Neuronal stem cell (in vitro differentiated cells): ENCODE results near the gene DZIP1.
A peak's percentile ranks its signal among the peaks of the same experiment; 100 is the strongest.

Experiments
- DNase-seq: peaks from one replicate; pipeline ENCODE4 v3.0.0-alpha.2; 2013; ENCODE audit warnings: low spot score
- H2AFZ ChIP-seq: one replicate; pipeline ENCODE4 v1.6.1; 2013; ENCODE audit warnings: mild to moderate bottlenecking, low read length, inconsistent platforms
- H2AK5ac ChIP-seq: 2 replicates; pipeline ENCODE4 v1.6.1; 2013; ENCODE audit warnings: low read depth, mild to moderate bottlenecking, inconsistent platforms, low read length, moderate library complexity, mixed read lengths
- H2BK120ac ChIP-seq: 2 replicates; pipeline ENCODE4 v1.6.1; 2013; ENCODE audit warnings: low read depth, mild to moderate bottlenecking, inconsistent platforms, low read length, moderate library complexity, mixed read lengths
- H2BK12ac ChIP-seq: one replicate; pipeline ENCODE4 v1.6.1; 2013; ENCODE audit warnings: low read length, inconsistent platforms
- H2BK15ac ChIP-seq: 2 replicates; pipeline ENCODE4 v1.6.1; 2013; ENCODE audit warnings: mild to moderate bottlenecking, low read length, inconsistent platforms, mixed read lengths
- H2BK5ac ChIP-seq: one replicate; pipeline ENCODE4 v1.6.1; 2013; ENCODE audit warnings: inconsistent platforms, mild to moderate bottlenecking, low read length, moderate library complexity
- H3K14ac ChIP-seq: one replicate; pipeline ENCODE4 v1.6.1; 2013; ENCODE audit warnings: low read length, inconsistent platforms
- H3K18ac ChIP-seq: 2 replicates; pipeline ENCODE4 v1.6.1; 2013; ENCODE audit warnings: low read length, inconsistent platforms
- H3K23ac ChIP-seq: 2 replicates; pipeline ENCODE4 v1.6.1; 2013; ENCODE audit warnings: low read depth, mild to moderate bottlenecking, mixed read lengths, low read length, inconsistent platforms; ENCODE audit not compliant: poor library complexity
- H3K27ac ChIP-seq: replicated peaks from 3 replicates; pipeline ENCODE4 v1.5.1; 2013; ENCODE audit warnings: low read length, inconsistent platforms
- H3K27me3 ChIP-seq, 3 experiments: 2 replicates each; pipeline ENCODE4 v1.6.1; 2013; ENCODE audit warnings: low read length in 3 of 3, mild to moderate bottlenecking in 2 of 3, inconsistent platforms in 1 of 3, low read depth in 1 of 3, mixed read lengths in 1 of 3, moderate library complexity in 1 of 3; ENCODE audit not compliant: control insufficient read depth in 3 of 3, insufficient read depth in 3 of 3
- H3K36me3 ChIP-seq, 2 donors: replicated peaks in 1 of 2; 2 replicates each; pipeline ENCODE4 v1.6.1; 2013; ENCODE audit warnings: low read length in 2 of 2; ENCODE audit not compliant: control insufficient read depth in 2 of 2, insufficient read depth in 2 of 2
- H3K4ac ChIP-seq: 2 replicates; pipeline ENCODE4 v1.6.1; 2013; ENCODE audit warnings: inconsistent platforms, mild to moderate bottlenecking, low read length, moderate library complexity
- H3K4me1 ChIP-seq, 2 donors: 1 replicate in 1 of 2; 2 replicates in 1 of 2; pipeline ENCODE4 v1.6.1; 2013; ENCODE audit warnings: low read length in 2 of 2, low read depth in 1 of 2; ENCODE audit not compliant: control insufficient read depth in 2 of 2, insufficient read depth in 1 of 2
- H3K4me2 ChIP-seq: one replicate; pipeline ENCODE4 v1.6.1; 2013; ENCODE audit warnings: mild to moderate bottlenecking, low read length, inconsistent platforms; ENCODE audit not compliant: insufficient read depth, poor library complexity, severe bottlenecking
- H3K4me3 ChIP-seq, 2 donors: 2 replicates each; pipeline ENCODE4 v1.5.1; 2013; ENCODE audit warnings: low read length in 2 of 2, mild to moderate bottlenecking in 2 of 2, inconsistent platforms in 1 of 2, moderate library complexity in 1 of 2
- H3K79me1 ChIP-seq: one replicate; pipeline ENCODE4 v1.6.1; 2013; ENCODE audit warnings: low read depth, mild to moderate bottlenecking, inconsistent platforms, low read length, moderate library complexity
- H3K9ac ChIP-seq: one replicate; pipeline ENCODE4 v1.6.1; 2013; ENCODE audit warnings: mild to moderate bottlenecking, low read depth, low read length, inconsistent platforms; ENCODE audit not compliant: poor library complexity
- H3K9me3 ChIP-seq, 2 donors: replicated peaks in 1 of 2; 2 replicates each; pipeline versions ENCODE3 to v1.6.1; 2013; ENCODE audit warnings: low read length in 2 of 2, mild to moderate bottlenecking in 2 of 2, inconsistent platforms in 1 of 2, low read depth in 1 of 2, mixed read lengths in 1 of 2, moderate library complexity in 1 of 2; ENCODE audit not compliant: control insufficient read depth in 2 of 2, insufficient read depth in 1 of 2
- H4K8ac ChIP-seq: one replicate; pipeline ENCODE4 v1.6.1; 2013; ENCODE audit warnings: low read depth, mild to moderate bottlenecking, inconsistent platforms, low read length, moderate library complexity
- H4K91ac ChIP-seq: one replicate; pipeline ENCODE4 v1.6.1; 2013; ENCODE audit warnings: low read length, low read depth, mild to moderate bottlenecking, inconsistent platforms; ENCODE audit not compliant: poor library complexity
- WGBS, 2 donors: extraction: QIAGEN DNeasy Blood & Tissue Kit; methylation state at CpG; one replicate each; pipeline ENCODE4 v1.1.7; 2013; ENCODE audit warnings: missing lambda C conversion rate in 2 of 2, mixed read lengths in 1 of 2; ENCODE audit not compliant: insufficient read length in 2 of 2, insufficient replicate concordance in 1 of 2; ENCODE audit errors: extremely low coverage in 2 of 2; 5-methylcytosine and 5-hydroxymethylcytosine counted together

The DZIP1 gene

GRCh38 chr13:95560387-95560786 lies 84.1 kb downstream of the DZIP1 start:
- Histone ChIP-seq H4K8ac (no peak overlapping the region), H2BK12ac (no peak overlapping the region), H2BK120ac (no peak overlapping the region), H2AFZ (no peak overlapping the region), H3K4me2 (no peak overlapping the region), H4K91ac (no peak overlapping the region), H3K4me3 (no peak overlapping the region), H3K27ac (no peak overlapping the region), H3K4ac (no peak overlapping the region), H2AK5ac (no peak overlapping the region), H3K4me1 (no peaks in the 10 kb centered on the region), H3K9me3 (no peaks in the 10 kb centered on the region), H2BK5ac (no peak overlapping the region), H3K14ac (no peak overlapping the region), H3K23ac (no peak overlapping the region), H3K27me3 (peaks cover 0 to 44% (median 0%) of the 10 kb centered on the region in 3 experiments), H3K18ac (no peak overlapping the region), H2BK15ac (no peak overlapping the region), H3K79me1 (peaks cover 2% of the 10 kb centered on the region), H3K9ac (no peak overlapping the region), H3K36me3 (no peaks in the 10 kb centered on the region)
- no CpG with 5 or more reads among the region's 6 CpGs for WGBS, 2 donors
- no peak for DNase-seq

GRCh38 chr13:95559100-95559499 lies 85.4 kb downstream of the DZIP1 start:
- no CpG with 5 or more reads among the region's 6 CpGs for WGBS, 2 donors

GRCh38 chr13:95557013-95557412 lies 87.5 kb downstream of the DZIP1 start:
- no peak overlapping the region for H4K8ac ChIP-seq
- H3K14ac ChIP-seq = no peak overlapping the region
- no peak overlapping the region for H3K27ac ChIP-seq
- H3K27me3 ChIP-seq = peaks cover 0 to 63% (median 7%) of the 10 kb centered on the region in 3 experiments
- H3K4me1 ChIP-seq = peaks cover 0 to under 1% of the 10 kb centered on the region in 2 donors
- H3K18ac ChIP-seq = no peak overlapping the region
- no peaks in the 10 kb centered on the region for H3K9me3 ChIP-seq
- H2BK12ac ChIP-seq = no peak overlapping the region
- no peak overlapping the region for H3K4ac ChIP-seq
- H2BK120ac ChIP-seq = no peak overlapping the region
- H3K79me1 ChIP-seq = peaks cover 2% of the 10 kb centered on the region
- H4K91ac ChIP-seq = no peak overlapping the region
- H3K9ac ChIP-seq = no peak overlapping the region
- H3K36me3 ChIP-seq = no peaks in the 10 kb centered on the region
- no peak overlapping the region for H3K23ac ChIP-seq
- no peak overlapping the region for H3K4me3 ChIP-seq
- no peak overlapping the region for H2AK5ac ChIP-seq
- DNase-seq = no peak
- no peak overlapping the region for H3K4me2 ChIP-seq
- H2BK5ac ChIP-seq = no peak overlapping the region
- H2AFZ ChIP-seq = no peak overlapping the region
- no peak overlapping the region for H2BK15ac ChIP-seq

More at GRCh38 chr13:95559100-95559499, 85.4 kb downstream of the DZIP1 start:
- Histone ChIP-seq H4K8ac (no peak overlapping the region), H3K9me3 (no peaks in the 10 kb centered on the region), H3K18ac (no peak overlapping the region), H3K23ac (no peak overlapping the region), H2BK15ac (no peak overlapping the region), H3K27ac (no peak overlapping the region), H2BK120ac (no peak overlapping the region), H3K4me2 (no peak overlapping the region), H2AK5ac (no peak overlapping the region), H3K9ac (no peak overlapping the region), H3K36me3 (no peaks in the 10 kb centered on the region), H2BK5ac (no peak overlapping the region), H3K79me1 (peaks cover 2% of the 10 kb centered on the region), H3K4ac (no peak overlapping the region), H3K4me1 (no peaks in the 10 kb centered on the region), H3K27me3 (peaks cover 0 to 49% (median 0%) of the 10 kb centered on the region in 3 experiments), H2BK12ac (no peak overlapping the region), H4K91ac (no peak overlapping the region), H2AFZ (no peak overlapping the region), H3K14ac (no peak overlapping the region), H3K4me3 (no peak overlapping the region)
- DNase-seq = no peak

DNA sequence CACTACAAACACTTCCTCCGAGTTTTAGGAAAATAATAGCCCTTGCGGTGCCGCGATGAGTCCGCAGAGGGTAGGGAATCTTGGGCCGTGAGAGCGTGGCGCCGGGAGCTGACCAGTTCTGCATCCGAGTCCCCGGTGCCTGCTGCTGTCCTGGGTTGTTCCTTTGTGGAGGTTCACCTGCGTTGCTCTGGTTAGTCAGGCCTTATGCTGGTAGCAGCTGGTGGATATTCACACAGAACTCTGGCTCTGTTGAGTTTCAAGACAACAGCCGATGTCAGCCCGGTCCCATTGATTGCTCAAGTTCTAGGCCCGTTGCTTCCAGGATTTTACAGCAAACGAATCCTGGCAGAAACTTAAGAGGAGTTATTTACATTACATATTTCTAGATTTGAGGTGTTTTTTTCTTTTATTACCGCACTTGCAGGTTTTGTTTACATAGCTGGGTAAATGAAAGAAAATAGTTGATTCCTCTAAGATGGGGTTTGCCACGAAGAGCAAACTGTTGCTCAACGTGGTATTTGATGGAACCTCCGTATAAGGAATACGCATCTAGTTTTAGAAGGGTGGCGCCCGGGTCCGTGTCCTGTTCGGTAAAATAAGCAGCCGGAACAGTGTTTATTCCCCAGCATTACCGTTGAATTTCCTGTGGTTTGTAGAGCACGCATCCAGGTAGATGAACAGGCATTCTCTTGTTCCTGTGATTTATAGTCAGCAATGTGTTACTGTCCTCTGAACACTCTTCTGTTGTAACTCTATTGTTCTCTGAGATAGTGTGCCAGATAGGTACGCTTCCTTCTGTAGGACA lies 90.7 kb downstream of the DZIP1 start:
- no peak overlapping the region for H3K4ac ChIP-seq
- peaks cover 2% of the 10 kb centered on the region for H3K79me1 ChIP-seq
- no peak overlapping the region for H4K91ac ChIP-seq
- no peak overlapping the region for H2BK120ac ChIP-seq
- no peak overlapping the region for H3K9ac ChIP-seq
- H2BK5ac ChIP-seq = no peak overlapping the region
- H3K4me3 ChIP-seq = peak overlapping the region in 1 of 2 donors; percentile 93
- peak overlapping the region; percentile 4 for H3K18ac ChIP-seq
- no peak for DNase-seq
- H3K27ac ChIP-seq = no peak overlapping the region
- no peaks in the 10 kb centered on the region for H3K9me3 ChIP-seq
- peak overlapping the region; percentile 63 for H3K4me2 ChIP-seq
- H3K14ac ChIP-seq = no peak overlapping the region
- WGBS, 2 donors = no CpG with 5 or more reads among the region's 29 CpGs
- peaks cover 0 to 80% (median 7%) of the 10 kb centered on the region in 3 experiments for H3K27me3 ChIP-seq
- peaks cover 0 to 2% of the 10 kb centered on the region in 2 donors for H3K4me1 ChIP-seq
- no peak overlapping the region for H2BK15ac ChIP-seq
- H3K36me3 ChIP-seq = no peaks in the 10 kb centered on the region
- peak overlapping the region; percentile 78 for H2AFZ ChIP-seq
- H3K23ac ChIP-seq = no peak overlapping the region
- H4K8ac ChIP-seq = no peak overlapping the region
- no peak overlapping the region for H2BK12ac ChIP-seq
- no peak overlapping the region for H2AK5ac ChIP-seq
